ENCODE measurements around the gene PALM3.

- TF ChIP-seq CTCF (conservative IDR thresholded peaks at IDR 0.05) (no peak), ZFX (IDR thresholded peaks at IDR 0.05) (no peak)
Measured at GRCh38 chr19:14019100-14019499, 42.8 kb downstream of the PALM3 start.

Measured in C4-2B (cell line).